SKM-1 treated with dmso at 0.1 percent for 144 hours (cell line): ENCODE data around the gene ZNF367.

Experiments used
- DNase-seq: peaks from one replicate; lab custom pipeline; 2025; ENCODE audit not compliant: unreplicated experiment; lab: John Stamatoyannopoulos, UW

Gene ZNF367

GRCh38 chr9:96408409-96409280, 9.5 kb downstream of the ZNF367 start:
- no peak for DNase-seq

- no peak for DNase-seq
Measured at GRCh38 chr9:96400132-96400910, 17.8 kb downstream of the ZNF367 start.

GRCh38 chr9:96399325-96399633, 18.9 kb downstream of the ZNF367 start:
- DNase-seq: no peak

GRCh38 chr9:96398582-96399324, 19.4 kb downstream of the ZNF367 start:
- no peak for DNase-seq

- no peak for DNase-seq
Measured at GRCh38 chr9:96395964-96396363, 22.2 kb downstream of the ZNF367 start.

- no peak for DNase-seq
Measured at GRCh38 chr9:96394832-96395496, 23.2 kb downstream of the ZNF367 start.

GRCh38 chr9:96392263-96392662, 25.9 kb downstream of the ZNF367 start:
- no peak for DNase-seq

GRCh38 chr9:96391021-96391765, 27.0 kb downstream of the ZNF367 start:
- no peak for DNase-seq

GRCh38 chr9:96388144-96388543, 30.0 kb downstream of the ZNF367 start:
- no peak for DNase-seq

GRCh38 chr9:96386157-96386556, 32.0 kb downstream of the ZNF367 start:
- no peak for DNase-seq

- DNase-seq: no peak
Measured at GRCh38 chr9:96383165-96383942, 34.8 kb downstream of the ZNF367 start, which contains the start of gene SLC35D2. Gene SLC35D2, minus strand, starts transcription at chr9:96383711. Its CDS starts 77 bp downstream, at chr9:96383634.

- no peak for DNase-seq
Measured at GRCh38 chr9:96382839-96383164, 35.4 kb downstream of the ZNF367 start.

- no peak for DNase-seq
Measured at GRCh38 chr9:96382175-96382574, 36.0 kb downstream of the ZNF367 start.

- DNase-seq: no peak
Measured at GRCh38 chr9:96381696-96382095, 36.5 kb downstream of the ZNF367 start.

GRCh38 chr9:96381125-96381524, 37.0 kb downstream of the ZNF367 start:
- no peak for DNase-seq

GRCh38 chr9:96379461-96379860, 38.7 kb downstream of the ZNF367 start:
- DNase-seq: no peak

GRCh38 chr9:96378187-96378586, 40.0 kb downstream of the ZNF367 start:
- DNase-seq: no peak

GRCh38 chr9:96376891-96377874, 41.0 kb downstream of the ZNF367 start:
- no peak for DNase-seq
